GM12801 (cell line): ENCODE data around the gene ADSL.

Experiments used
- TF ChIP-seq, protein P1 (sequence below): IDR thresholded peaks from one replicate; pipeline ENCODE4 v1.5.1; 2011; ENCODE audit warnings: control low read depth; ENCODE audit not compliant: insufficient read length; ENCODE audit errors: extremely low read depth

The ADSL gene

DNA sequence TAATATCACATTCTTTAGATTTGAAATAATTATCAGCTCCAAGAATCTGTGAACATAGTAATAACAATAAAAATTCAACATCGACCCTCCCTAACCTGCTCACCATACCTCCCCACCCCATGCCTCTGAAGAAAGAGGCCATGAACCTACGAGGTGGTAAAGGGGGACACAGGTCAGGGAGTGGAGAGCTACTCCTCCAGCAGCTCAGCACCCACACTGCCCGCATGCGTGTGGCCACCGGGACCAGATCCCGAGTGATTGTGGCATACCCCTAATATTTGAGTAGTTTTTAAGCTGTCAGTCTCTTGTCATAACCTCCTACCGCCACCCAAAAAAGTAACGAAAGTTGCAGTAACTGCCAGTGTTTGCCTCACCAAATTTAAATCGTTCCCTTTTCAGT lies 16.8 kb upstream of the ADSL start:
- TF ChIP-seq, protein P1, sequence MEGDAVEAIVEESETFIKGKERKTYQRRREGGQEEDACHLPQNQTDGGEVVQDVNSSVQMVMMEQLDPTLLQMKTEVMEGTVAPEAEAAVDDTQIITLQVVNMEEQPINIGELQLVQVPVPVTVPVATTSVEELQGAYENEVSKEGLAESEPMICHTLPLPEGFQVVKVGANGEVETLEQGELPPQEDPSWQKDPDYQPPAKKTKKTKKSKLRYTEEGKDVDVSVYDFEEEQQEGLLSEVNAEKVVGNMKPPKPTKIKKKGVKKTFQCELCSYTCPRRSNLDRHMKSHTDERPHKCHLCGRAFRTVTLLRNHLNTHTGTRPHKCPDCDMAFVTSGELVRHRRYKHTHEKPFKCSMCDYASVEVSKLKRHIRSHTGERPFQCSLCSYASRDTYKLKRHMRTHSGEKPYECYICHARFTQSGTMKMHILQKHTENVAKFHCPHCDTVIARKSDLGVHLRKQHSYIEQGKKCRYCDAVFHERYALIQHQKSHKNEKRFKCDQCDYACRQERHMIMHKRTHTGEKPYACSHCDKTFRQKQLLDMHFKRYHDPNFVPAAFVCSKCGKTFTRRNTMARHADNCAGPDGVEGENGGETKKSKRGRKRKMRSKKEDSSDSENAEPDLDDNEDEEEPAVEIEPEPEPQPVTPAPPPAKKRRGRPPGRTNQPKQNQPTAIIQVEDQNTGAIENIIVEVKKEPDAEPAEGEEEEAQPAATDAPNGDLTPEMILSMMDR: no peak

DNA sequence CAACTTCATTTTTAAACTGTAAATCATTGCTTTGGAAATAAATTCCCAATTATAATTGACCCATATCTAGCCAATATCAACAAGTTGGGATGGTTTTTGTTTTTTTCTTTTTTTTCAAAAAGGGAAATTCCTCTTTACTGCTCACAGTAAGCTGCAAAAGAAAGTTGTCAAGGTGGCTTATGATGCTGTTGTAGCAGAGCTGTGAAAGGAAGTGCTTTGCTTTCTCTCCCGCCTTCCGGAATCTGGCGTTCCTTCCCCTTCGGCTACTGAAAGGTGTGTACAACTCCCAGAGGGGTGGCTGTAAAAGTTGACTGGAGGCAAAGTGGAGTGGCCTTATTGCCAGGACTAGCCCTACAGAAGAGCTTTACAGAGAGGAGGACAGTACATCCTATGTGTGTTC lies 16.2 kb upstream of the ADSL start:
- TF ChIP-seq, protein P1: no peak

DNA sequence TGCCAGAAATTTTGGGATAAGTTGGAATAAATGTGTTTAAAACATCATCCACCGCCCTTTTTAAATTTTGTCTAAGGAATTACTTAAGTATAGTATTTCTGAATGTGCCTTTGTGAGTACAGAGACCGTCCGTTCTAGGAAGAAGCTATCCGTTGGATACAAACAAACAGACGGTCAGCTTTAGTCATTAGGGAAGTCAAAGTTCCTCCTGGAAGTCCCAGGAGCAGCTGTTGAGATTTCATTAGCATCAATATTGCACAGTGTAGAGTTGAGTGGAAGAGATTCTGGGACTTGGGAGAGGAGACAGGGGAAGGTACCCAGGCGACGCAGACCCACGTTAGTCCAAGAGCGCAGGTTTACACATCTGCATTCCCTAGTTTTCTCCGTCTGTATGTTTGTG lies 15.7 kb upstream of the ADSL start:
- TF ChIP-seq, protein P1: no peak

DNA sequence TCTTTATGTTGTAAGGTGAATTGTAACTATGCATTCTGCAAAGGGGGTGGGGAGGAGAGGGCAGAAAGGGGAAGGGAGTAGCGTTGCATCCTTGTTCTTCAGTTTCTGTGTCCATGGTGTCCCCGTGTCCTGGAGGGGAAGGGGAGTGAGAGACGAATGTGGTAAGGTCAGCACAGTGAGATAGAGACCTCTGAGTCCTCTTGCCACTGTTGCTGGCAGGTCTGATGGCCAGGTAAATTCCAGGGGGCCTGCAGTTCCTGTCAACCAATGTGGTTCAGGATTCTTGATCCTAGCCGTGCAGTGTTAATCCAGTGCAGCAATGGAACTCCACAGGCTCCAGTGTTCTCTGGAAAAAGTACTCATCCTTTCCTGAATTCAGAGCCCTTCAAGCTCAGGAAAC lies 14.6 kb upstream of the ADSL start:
- TF ChIP-seq, protein P1: no peak

DNA sequence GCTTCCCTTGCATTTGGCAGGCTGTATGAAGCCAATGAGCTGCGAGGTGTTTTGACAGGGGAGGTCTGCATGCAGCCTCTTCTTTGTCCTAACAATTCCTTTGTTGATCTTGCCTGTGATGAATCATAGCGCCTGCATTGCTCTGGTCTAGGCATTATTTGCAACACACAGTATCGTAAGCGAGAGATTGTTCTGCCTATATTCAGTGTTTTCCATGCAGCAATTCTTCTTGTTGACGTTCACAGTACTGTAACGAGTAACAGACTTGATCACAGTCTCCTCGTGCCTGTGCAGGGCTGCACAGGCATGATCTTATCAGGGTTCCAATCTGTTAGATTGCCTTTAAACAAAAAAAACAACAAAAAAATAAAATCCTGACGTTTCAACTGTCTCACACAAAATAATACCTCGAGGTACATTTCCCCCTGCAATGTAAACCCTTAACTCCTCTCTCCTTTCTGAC lies 13.9 kb upstream of the ADSL start:
- TF ChIP-seq, protein P1: no peak

DNA sequence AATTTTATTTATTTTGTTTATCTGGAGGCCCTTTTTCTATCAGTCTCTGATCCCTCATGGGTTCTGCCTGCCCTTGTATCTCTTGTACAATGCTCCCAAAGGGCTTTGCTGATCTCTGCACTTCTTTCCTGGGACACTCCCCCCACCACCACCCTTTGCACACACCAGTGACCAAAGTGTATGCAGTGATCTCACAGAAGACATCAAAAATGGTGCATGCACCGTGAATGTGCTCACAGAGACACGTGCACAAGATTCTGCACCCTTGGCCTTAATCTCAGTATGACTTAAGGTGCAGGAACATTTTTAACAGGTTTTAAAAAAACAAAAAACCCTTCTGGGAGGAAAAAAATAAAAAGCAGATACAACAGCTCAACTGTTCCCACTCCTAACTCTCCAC lies 12.2 kb upstream of the ADSL start:
- TF ChIP-seq, protein P1: no peak

DNA sequence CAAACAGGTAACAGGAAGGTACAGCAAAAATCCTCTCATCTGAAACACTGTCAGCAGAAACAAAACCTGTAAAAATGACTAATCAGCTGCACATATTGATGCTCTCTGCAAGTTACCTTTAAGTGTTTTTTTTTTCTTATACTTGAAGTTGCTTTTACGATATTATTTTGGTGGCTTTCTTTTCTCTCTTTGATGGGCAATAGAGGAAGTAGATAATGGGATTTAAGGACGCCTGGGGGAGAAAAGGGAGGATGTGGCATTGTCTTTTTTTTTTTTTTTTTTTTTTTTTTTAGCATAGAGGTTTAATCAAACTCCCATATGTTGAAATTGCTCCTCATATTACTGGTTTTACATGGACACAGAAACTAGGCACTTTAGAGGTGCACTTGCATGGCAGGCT lies 11.4 kb upstream of the ADSL start:
- TF ChIP-seq, protein P1: no peak

DNA sequence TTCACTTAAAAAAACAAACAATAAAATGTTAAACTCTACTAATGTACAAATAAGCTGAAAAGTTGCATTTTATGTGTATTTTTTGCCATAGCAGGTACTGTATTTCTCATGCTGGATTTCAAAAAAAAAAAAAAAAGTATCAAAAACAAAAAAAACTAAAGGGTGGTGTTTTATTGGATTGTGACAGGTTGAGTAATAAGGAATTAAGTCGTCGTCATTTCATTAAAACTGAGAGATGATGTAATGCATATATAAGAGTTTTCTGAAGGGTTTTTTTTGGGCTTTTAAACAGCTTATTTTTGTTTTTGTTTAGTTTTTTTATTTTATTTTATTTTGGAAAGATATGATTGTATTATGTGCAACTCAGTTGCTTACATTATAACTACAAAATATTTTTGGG lies 10.9 kb upstream of the ADSL start:
- TF ChIP-seq, protein P1: no peak
